Measurements from ENCODE around the gene DOCK6. TPM values are rescaled to one million over a fixed set of nuclear protein-coding genes. Genes with fewer than 3 reads are reported as not detected.

Gene DOCK6
- total and polyA plus RNA-seq, 11 donors: 21.6 to 57.8 (median 38.5) TPM

DNA sequence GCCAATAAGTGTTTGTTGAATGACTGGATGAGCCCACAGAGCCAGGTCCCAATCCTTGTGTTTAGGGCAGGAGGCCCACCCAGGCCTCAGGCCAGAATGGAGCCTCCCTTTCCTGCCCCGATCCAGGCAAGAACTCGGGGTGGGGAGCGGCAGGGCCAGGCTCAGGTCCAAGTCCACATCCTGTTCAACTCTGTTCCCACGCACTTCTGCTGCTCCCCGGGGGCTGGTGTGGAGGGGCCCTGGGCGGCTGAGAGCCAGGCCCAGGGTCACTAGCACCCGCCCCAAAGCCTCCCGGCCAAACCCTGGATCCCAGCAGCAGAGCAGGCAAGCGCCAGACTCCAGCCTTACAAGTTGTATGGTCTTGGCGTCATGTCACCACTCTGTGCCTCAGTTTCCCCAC, 14.9 kb downstream of the DOCK6 start:
- Histone ChIP-seq H3K4me1 (peaks cover 4 to 60% (median 33%) of the 10 kb centered on the region in 12 donors), H3K9me3 (no peaks in the 10 kb centered on the region), H3K4me3 (no peak overlapping the region), H3K27ac (peak overlapping the region; percentile 65 to 95 (median 84)), H3K36me3 (peaks cover 0 to 89% (median 56%) of the 10 kb centered on the region in 9 donors), H3K27me3 (no peaks in the 10 kb centered on the region)
- 30 to 67% (median 49%) methylated on average over 8 to 10 of the region's 10 CpGs for WGBS, 4 donors
- DNase-seq (peak; percentile 93 to 95 (median 94)), ATAC-seq (peak; percentile 78 to 89 (median 82))
- TF ChIP-seq POLR2A (IDR thresholded peaks at IDR 0.05): no peak
- TF ChIP-seq, protein P1, sequence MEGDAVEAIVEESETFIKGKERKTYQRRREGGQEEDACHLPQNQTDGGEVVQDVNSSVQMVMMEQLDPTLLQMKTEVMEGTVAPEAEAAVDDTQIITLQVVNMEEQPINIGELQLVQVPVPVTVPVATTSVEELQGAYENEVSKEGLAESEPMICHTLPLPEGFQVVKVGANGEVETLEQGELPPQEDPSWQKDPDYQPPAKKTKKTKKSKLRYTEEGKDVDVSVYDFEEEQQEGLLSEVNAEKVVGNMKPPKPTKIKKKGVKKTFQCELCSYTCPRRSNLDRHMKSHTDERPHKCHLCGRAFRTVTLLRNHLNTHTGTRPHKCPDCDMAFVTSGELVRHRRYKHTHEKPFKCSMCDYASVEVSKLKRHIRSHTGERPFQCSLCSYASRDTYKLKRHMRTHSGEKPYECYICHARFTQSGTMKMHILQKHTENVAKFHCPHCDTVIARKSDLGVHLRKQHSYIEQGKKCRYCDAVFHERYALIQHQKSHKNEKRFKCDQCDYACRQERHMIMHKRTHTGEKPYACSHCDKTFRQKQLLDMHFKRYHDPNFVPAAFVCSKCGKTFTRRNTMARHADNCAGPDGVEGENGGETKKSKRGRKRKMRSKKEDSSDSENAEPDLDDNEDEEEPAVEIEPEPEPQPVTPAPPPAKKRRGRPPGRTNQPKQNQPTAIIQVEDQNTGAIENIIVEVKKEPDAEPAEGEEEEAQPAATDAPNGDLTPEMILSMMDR (IDR thresholded peaks at IDR 0.05): no peak
- intact Hi-C loops (cut with DNase I): no loop called here

DNA sequence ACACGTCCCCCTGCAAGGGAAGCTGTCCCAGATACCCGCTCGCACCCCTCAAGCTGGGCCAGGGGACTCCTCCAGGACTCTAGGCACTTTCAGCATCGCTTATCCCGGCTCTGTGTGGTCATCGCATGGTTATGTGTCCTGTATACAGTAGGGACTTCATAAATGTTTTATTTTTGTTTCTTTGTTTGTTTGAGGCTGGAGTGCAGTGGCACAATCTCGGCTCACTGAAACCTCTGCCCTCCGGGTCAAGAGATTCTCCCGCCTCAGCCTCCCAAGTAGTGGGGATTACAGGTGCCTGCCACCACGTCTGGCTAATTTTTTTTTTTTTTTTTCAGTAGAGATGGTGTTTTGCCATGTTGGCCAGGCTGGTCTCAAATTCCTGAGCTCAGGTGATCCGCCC, 15.4 kb downstream of the DOCK6 start:
- H3K4me3 ChIP-seq: no peak overlapping the region
- no peak for ATAC-seq
- intact Hi-C loops (cut with DNase I): no loop called here
- DNase-seq: no peak
- H3K4me1 ChIP-seq: peaks cover 4 to 56% (median 29%) of the 10 kb centered on the region in 12 donors
- TF ChIP-seq, protein P1 (IDR thresholded peaks at IDR 0.05): no peak
- TF ChIP-seq POLR2A (IDR thresholded peaks at IDR 0.05): no peak
- H3K27ac ChIP-seq: peak overlapping the region in 11 of 12 donors; percentile 65 to 95 (median 84)
- peaks cover 0 to 89% (median 58%) of the 10 kb centered on the region in 9 donors for H3K36me3 ChIP-seq
- no peaks in the 10 kb centered on the region for H3K9me3 ChIP-seq
- WGBS, 4 donors: 76 to 86% (median 82%) methylated on average over 11 of the region's 11 CpGs
- H3K27me3 ChIP-seq: no peaks in the 10 kb centered on the region

GRCh38 chr19:11244846-11245589, 17.3 kb downstream of the DOCK6 start:
- TF ChIP-seq, protein P1 (IDR thresholded peaks at IDR 0.05): no peak
- TF ChIP-seq POLR2A (IDR thresholded peaks at IDR 0.05): no peak
- Histone ChIP-seq H3K27me3 (no peaks in the 10 kb centered on the region), H3K36me3 (peaks cover 0 to 89% (median 45%) of the 10 kb centered on the region in 9 donors), H3K27ac (peak overlapping the region in 9 of 12 donors; percentile 9 to 95 (median 84)), H3K4me1 (peaks cover 4 to 47% (median 28%) of the 10 kb centered on the region in 12 donors), H3K9me3 (no peaks in the 10 kb centered on the region), H3K4me3 (no peak overlapping the region)
- ATAC-seq: no peak
- intact Hi-C loops (cut with DNase I): loop anchor here in 3 of 10 donors (5.0 kb wide), 1 partner anchor 42 kb away; no protein-coding TSS in a partner anchor
- WGBS, 4 donors: 93 to 95% (median 95%) methylated on average over 5 of the region's 5 CpGs
- peak in 1 of 5 donors; percentile 33 for DNase-seq

- H3K27me3 ChIP-seq: no peaks in the 10 kb centered on the region
- 87 to 94% (median 91%) methylated on average over 7 of the region's 7 CpGs for WGBS, 4 donors
- H3K27ac ChIP-seq: peak overlapping the region in 11 of 12 donors; percentile 60 to 89 (median 77)
- DNase-seq (no peak), ATAC-seq (no peak)
- H3K4me1 ChIP-seq: peaks cover 4 to 47% (median 28%) of the 10 kb centered on the region in 12 donors
- TF ChIP-seq POLR2A (IDR thresholded peaks at IDR 0.05): no peak
- TF ChIP-seq, protein P1 (IDR thresholded peaks at IDR 0.05): no peak
- peaks cover 0 to 12% (median 2%) of the 10 kb centered on the region in 12 donors for H3K9me3 ChIP-seq
- no peak overlapping the region for H3K4me3 ChIP-seq
- peaks cover 0 to 90% (median 52%) of the 10 kb centered on the region in 9 donors for H3K36me3 ChIP-seq
- intact Hi-C loops (cut with DNase I): loop anchor here in 7 of 10 donors (2.0 to 5.0 kb wide), 4 partner anchors 35 to 45 kb away; no protein-coding TSS in a partner anchor
Measured at GRCh38 chr19:11243798-11244169, 18.5 kb downstream of the DOCK6 start.
